Brain microvascular endothelial cell (primary cell): ENCODE measurements around the gene DAW1.
"Not testable (repeated sequence)": the region's sequence is repeated elsewhere in the genome, so short reads cannot be mapped to it uniquely, and the experiment has no call there.

Experiments used
- DNase-seq: peaks from one replicate; pipeline ENCODE4 v3.0.0-alpha.2; 2020
- H3K27ac ChIP-seq: fragments of 250-450 bp; sonication (Bioruptor Pico); 2 replicates; pipeline ENCODE4 v1.5.1; 2020; ENCODE audit warnings: mild to moderate bottlenecking, moderate library complexity
- H3K27me3 ChIP-seq: fragments of 250-450 bp; sonication (Bioruptor Pico); replicated peaks from 2 replicates; pipeline ENCODE4 v1.5.1; 2020; ENCODE audit warnings: mild to moderate bottlenecking
- H3K36me3 ChIP-seq: fragments of 250-450 bp; sonication (Bioruptor Pico); replicated peaks from 2 replicates; pipeline ENCODE4 v1.5.1; 2020; ENCODE audit warnings: mild to moderate bottlenecking
- H3K4me3 ChIP-seq: 2 replicates; pipeline ENCODE4 v1.5.1; 2011; ENCODE audit warnings: low read depth, mild to moderate bottlenecking, control low read depth, low read length, moderate library complexity
- in situ Hi-C: cut with HindIII; loops from 2 replicates; pipeline ENCODE4 v1.10.0; 2017; ENCODE audit warnings: low sequenced_read_pairs, low pct_ligation_motif_present
- TF ChIP-seq, protein P1 (sequence below): IDR thresholded peaks from 2 replicates; pipeline ENCODE4 v1.5.1; 2011; ENCODE audit warnings: low read depth, mild to moderate bottlenecking, moderate library complexity, low read length, control low read depth, inconsistent platforms; ENCODE audit errors: missing control alignments

DAW1 gene

DNA sequence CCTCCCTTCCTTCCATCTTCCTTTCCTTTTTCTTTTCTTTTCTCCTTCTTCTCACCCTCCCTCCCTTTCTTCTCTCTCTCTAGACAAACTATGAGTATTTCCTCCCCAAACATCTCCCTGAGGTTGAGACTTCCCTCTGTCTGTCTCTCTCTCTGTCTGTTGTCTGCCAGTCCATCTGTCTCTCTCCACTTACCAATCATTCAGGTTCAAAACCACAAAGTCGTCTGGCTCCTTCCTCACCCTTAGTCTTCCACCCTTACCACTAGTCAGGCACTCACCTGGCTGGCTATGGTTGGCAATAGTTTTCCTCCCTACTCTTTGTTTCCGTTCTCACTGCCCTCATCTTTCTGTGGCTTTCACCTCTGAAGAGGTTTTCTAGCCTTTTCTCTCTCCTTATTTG is 44.9 kb upstream of the DAW1 start:
- in situ Hi-C loops, result no loop called here
- no peak for DNase-seq
- H3K4me3 ChIP-seq, result no peak overlapping the region
- TF ChIP-seq, protein P1, sequence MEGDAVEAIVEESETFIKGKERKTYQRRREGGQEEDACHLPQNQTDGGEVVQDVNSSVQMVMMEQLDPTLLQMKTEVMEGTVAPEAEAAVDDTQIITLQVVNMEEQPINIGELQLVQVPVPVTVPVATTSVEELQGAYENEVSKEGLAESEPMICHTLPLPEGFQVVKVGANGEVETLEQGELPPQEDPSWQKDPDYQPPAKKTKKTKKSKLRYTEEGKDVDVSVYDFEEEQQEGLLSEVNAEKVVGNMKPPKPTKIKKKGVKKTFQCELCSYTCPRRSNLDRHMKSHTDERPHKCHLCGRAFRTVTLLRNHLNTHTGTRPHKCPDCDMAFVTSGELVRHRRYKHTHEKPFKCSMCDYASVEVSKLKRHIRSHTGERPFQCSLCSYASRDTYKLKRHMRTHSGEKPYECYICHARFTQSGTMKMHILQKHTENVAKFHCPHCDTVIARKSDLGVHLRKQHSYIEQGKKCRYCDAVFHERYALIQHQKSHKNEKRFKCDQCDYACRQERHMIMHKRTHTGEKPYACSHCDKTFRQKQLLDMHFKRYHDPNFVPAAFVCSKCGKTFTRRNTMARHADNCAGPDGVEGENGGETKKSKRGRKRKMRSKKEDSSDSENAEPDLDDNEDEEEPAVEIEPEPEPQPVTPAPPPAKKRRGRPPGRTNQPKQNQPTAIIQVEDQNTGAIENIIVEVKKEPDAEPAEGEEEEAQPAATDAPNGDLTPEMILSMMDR, result no peak
- H3K36me3 ChIP-seq, result no peaks in the 10 kb centered on the region
- H3K27me3 ChIP-seq, result no peaks in the 10 kb centered on the region
- H3K27ac ChIP-seq, result no peak overlapping the region

DNA sequence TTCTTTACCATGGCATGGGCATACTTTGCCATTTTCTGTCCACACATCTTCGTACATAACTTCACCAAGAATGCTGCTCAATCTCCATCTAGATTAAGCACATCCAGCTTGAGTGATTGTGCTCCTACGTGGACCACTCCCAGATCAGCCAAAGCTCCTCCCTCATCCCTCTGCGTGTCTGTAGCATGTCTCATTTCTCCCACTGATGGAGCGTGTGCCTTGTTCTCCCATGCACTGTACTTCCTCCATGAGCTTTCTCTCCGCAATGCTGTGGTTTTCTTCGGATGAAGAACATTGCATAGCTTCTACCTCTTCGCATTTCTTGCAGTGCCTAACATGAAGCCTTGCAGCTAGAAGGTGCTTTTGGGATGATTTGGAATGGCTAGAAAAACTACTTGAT is 44.3 kb upstream of the DAW1 start:
- Histone ChIP-seq H3K27ac (no peak overlapping the region), H3K36me3 (no peaks in the 10 kb centered on the region), H3K4me3 (no peak overlapping the region), H3K27me3 (no peaks in the 10 kb centered on the region)
- in situ Hi-C loops, result no loop called here
- DNase-seq, result no peak
- TF ChIP-seq, protein P1, result no peak

DNA sequence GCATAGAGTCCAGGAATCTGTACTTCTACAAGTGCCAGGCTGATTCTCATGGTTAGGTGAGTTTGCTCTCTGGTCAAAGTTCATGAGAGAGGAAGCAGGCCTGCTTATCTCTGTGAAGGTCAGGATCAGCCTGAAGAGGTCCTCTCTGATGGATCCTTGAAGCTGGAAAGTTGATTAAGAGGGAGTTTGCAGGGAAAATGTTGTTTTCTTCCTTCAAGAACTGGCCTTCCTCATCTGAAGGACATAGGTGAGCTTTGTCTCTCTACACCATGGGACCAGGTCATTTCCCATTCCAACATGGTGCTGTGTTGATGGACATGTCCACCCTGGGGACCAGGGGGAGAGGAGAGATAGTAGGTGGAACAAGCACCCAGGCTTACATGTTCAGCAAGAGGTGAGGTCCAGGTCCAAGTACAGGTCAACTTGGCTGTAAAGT is 42.9 kb upstream of the DAW1 start:
- no peaks in the 10 kb centered on the region for H3K36me3 ChIP-seq
- H3K4me3 ChIP-seq, result no peak overlapping the region
- in situ Hi-C loops, result no loop called here
- H3K27me3 ChIP-seq, result no peaks in the 10 kb centered on the region
- TF ChIP-seq, protein P1, result no peak
- H3K27ac ChIP-seq, result no peak overlapping the region
- no peak for DNase-seq

DNA sequence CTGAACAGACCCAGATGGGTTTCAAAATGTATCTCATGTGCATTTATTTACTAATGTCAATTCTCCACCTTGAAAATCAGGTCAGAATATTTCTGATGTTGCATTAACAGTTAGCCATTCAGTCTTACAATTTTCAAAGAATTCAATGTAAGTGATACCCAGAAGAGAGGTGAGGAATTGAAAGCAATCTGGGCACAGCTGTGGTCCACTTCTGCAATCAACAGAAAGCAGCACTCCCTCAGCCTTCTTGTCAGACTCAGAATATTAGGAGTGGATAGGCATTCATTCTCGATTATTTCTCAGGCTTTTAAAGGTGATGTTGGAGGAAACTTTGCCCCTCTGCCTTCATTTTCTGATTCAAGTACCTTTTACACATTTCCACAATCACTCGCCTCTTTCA is 42.1 kb upstream of the DAW1 start:
- Histone ChIP-seq H3K27me3 (no peaks in the 10 kb centered on the region), H3K4me3 (no peak overlapping the region), H3K27ac (no peak overlapping the region), H3K36me3 (no peaks in the 10 kb centered on the region)
- TF ChIP-seq, protein P1, result no peak
- no peak for DNase-seq
- in situ Hi-C loops, result no loop called here

DNA sequence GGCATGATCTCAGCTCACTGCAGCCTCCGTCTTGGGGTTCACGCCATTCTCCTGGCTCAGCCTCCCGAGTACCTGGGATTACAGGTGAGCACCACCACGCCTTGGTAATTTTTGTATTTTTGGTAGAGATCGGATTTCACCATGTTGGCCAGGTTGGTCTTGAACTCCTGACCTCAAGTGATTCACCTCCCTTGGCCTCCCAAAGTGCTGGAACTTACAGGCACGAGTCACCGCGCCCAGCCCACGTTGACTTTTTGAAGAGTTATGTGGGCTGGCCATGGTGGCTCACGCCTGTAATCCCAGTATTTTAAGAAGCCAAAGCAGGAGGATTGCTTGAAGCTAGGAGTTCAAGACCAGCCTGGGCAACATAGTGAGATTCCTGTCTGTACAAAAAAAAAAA is 37.0 kb upstream of the DAW1 start:
- H3K27me3 ChIP-seq, result no peaks in the 10 kb centered on the region
- TF ChIP-seq, protein P1, result no peak
- in situ Hi-C loops, result no loop called here
- no peak overlapping the region for H3K27ac ChIP-seq
- H3K4me3 ChIP-seq, result no peak overlapping the region
- H3K36me3 ChIP-seq, result no peaks in the 10 kb centered on the region
- no peak for DNase-seq

DNA sequence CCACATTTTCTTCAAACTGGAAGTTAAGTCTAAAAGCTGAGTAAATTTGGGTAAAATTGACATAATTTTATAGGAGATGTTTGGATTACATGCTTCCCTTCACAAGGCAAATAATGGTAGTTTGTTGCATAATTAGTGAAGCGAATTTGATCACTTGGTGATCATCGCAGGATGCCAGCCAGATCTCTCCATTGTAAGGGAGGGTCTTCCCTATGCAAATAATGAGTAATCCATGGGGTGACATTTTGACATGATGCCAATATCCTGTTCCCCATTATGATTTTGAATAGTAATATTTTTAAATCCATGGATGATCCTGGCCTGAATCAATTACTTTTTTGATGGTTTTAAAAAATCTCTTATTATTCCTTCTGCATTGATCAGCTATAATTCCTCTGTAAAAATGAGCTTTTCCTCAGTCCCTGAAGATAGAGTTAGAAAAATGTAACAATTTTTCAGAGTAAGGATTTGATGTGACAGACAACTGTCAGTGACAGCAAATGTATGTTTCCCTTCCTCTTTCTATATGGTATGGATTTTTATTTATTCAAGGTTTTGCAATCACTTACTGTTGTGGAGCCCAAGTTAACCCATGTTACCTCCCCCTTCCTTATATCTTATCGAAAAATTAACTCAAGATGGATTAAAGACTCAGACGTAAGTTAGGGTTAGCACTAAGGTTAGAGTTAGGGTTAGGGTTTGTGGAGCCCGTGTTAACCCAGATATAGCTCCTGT is 36.3 kb upstream of the DAW1 start:
- Histone ChIP-seq H3K27ac (no peak overlapping the region), H3K4me3 (no peak overlapping the region), H3K27me3 (no peaks in the 10 kb centered on the region), H3K36me3 (no peaks in the 10 kb centered on the region)
- in situ Hi-C loops, result no loop called here
- TF ChIP-seq, protein P1, result no peak
- no peak for DNase-seq

DNA sequence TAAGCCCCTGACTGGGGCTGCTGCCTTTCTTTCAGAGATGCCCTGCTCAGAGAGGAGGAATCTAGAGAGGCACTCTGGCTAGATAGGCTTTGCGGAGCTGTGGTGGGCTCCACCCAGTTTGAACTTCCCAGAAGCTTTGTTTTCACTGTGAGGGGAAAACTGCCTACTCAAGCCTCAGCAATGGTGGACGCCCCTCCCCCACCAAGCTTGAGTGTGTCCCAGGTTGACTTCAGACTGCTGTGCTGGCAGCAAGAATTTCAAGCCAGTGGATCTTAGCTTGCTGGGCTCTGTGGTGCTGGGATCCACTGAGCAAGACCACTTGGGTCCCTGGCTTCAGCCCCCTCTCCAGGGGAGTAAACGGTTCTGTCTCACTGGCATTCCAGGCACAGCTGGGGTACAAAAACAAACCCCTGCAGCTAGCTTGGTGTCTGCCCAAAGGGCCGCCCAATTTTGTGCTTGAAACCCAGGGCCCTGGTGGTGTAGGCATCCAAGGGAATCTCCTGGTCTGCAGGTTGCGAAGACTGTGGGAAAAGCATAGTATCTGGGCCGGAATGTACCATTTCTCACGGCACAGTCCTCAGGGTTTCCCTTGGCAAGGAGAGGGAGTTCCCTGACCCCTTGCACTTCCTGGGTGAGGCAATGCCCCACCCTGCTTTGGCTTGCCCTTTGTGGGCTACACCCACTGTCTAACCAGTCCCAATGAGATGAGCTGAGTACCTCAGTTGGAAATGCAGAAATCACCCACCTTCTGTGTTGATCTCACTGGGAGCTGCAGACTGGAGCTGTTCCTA is 31.9 kb upstream of the DAW1 start:
- H3K36me3 ChIP-seq, H3K4me3 ChIP-seq, DNase-seq, in situ Hi-C loops, H3K27ac ChIP-seq, H3K27me3 ChIP-seq: not testable (repeated sequence)
